NCI-H1105 (cell line): ENCODE measurements around the gene FCHO2.
A peak's percentile ranks its signal among the peaks of the same experiment; 100 is the strongest.
"Not testable (repeated sequence)": the region's sequence is repeated elsewhere in the genome, so short reads cannot be mapped to it uniquely, and the experiment has no call there.

Experiments used
- DNase-seq: peaks from one replicate; lab custom pipeline; 2025; lab: John Stamatoyannopoulos, UW

The FCHO2 gene, protein sequence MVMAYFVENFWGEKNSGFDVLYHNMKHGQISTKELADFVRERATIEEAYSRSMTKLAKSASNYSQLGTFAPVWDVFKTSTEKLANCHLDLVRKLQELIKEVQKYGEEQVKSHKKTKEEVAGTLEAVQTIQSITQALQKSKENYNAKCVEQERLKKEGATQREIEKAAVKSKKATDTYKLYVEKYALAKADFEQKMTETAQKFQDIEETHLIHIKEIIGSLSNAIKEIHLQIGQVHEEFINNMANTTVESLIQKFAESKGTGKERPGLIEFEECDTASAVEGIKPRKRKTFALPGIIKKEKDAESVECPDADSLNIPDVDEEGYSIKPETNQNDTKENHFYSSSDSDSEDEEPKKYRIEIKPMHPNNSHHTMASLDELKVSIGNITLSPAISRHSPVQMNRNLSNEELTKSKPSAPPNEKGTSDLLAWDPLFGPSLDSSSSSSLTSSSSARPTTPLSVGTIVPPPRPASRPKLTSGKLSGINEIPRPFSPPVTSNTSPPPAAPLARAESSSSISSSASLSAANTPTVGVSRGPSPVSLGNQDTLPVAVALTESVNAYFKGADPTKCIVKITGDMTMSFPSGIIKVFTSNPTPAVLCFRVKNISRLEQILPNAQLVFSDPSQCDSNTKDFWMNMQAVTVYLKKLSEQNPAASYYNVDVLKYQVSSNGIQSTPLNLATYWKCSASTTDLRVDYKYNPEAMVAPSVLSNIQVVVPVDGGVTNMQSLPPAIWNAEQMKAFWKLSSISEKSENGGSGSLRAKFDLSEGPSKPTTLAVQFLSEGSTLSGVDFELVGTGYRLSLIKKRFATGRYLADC

DNA sequence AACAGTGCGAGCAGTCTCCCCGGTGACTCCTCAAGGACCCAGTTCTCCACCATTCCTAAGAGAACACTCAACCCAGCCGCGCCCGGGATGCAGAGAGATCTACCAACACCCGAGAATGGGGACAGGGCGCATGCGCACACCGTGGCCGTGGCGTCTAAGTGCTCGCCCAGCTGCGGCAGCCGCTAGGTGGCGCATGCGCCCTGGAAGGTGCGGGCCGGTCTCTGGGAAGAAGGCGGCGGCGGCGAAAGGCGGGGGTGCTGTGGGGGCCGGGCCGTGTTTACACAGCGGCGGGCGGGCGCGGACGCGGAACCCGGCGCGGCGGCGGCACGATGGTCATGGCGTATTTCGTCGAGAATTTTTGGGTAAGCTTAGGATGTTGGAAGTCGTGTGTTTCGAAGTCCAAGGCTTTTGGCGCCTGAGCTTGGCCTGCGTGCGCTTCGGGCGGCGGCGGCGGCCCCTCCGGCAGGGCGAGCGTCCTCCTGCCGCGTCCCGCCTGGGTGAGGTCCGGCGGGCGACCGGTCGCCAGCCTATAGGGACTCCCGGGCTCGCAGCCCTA is at the start of gene FCHO2:
Gene FCHO2 (plus strand): TSS at position 274 of the 556 bp plus-strand sequence. CDS start 56 bp downstream, at position 330.
- peak; percentile 81 for DNase-seq

DNA sequence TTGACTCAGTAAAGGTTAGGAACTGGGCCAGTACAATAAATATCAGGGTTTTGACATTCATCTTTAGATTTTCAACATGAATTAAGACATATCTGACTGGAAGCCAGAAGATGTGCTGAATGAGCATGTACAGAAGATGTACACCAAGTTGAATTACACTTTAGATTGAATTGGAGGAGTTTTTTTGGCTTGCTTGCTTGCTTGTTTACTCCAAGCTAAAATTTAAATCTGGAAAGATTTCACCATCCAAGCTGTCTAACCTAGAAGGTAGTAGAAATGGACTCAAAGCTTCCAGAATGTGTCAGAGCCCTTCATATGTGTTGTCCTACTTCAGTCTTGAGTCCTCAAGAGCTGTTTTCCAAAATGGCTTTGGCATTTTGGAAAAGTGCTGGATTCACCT is 49.0 kb upstream of the FCHO2 start:
- no peak for DNase-seq

DNA sequence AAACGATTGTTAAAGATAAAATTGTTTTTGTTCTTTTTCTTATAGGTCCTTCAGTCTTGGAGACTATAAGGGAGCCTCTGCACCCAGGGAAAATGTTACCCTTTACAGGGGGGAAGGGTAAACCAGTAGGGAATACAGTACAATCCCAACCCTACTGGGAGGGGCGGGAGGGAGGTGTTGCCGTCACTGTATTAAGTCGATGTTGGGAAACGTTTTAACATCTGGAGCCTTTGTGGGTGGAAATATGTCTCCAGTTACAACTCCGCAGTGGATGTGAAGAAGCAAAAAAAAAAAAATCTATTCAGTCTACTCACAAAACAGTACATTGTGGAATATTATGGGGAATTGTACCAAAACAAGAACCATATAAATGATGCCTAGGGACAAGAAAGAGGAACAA is 47.2 kb upstream of the FCHO2 start:
- no peak for DNase-seq

DNA sequence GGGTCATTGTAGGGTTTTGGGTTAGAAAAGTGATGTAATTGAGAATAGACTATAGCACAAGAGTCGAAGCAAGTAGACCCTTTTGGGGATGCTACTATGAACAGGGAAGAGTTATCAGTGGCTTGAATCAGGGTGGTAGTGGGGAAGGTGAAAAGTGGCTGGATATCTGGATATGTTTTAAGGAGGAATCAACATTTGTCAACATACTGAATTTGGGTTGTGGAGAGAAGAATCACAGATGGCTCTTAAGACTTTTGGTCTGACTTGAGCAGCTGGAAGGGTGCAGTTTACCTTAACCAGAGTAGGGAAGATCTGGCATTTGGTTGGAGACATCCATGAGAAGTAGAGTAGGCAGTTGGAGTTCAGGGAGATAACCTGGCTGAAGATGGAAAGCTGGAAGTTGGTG is 38.5 kb upstream of the FCHO2 start:
- DNase-seq, result no peak

DNA sequence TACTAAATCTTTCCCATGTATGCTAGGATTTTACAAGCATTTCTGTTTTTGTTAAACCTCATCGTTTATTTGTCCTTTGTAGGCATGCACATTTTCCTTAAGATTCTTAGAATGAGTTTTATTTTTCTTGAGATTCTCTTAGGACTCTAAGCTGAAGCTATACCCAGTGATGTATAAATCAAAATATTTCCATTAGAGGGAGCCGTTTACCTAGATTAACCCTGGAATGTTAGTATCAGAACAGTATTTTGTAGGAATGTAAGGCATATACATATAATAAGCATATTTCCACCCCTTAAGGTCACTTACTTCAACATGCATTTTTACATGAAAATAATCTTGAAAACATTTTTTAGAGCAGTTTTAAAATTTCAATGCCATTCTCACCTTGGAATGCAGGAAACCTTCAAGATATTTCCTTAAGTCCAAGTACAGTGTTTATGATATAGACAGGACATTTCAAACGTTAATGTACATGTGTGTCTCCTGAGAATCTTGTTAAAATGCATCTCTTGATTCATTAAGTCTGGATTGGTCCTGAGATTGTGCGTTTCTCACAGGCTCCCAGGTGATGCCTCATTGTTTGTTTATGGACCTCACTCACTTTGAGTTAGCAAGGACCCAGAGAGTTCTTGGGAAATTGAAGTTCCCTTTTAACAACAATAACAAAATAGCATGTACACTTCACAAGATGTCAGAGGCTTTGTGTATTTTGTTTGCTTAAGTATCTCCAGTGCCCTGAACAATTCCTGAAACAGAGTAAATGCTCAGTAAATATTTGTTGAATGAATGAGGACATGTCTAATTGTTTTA is 34.9 kb upstream of the FCHO2 start:
- DNase-seq, result no peak

DNA sequence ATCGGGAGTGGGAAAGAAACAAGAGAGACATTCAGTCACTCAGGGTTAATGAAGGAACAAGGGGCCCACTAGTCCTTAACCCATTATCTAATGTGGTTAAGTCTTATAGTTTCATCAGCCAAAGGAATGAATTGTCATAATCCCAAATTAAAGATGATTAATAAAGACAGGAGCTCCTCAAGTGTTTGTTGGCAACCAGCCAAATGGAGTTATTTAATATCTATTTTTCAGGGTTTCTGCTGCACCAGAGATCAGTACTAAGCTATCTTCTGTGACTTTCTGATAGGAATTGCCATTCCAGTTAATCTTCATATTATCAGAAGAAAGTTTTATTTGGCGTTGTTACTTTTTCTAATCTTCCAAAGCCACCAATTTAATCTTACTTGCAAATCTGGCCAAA is 34.0 kb upstream of the FCHO2 start:
- no peak for DNase-seq

DNA sequence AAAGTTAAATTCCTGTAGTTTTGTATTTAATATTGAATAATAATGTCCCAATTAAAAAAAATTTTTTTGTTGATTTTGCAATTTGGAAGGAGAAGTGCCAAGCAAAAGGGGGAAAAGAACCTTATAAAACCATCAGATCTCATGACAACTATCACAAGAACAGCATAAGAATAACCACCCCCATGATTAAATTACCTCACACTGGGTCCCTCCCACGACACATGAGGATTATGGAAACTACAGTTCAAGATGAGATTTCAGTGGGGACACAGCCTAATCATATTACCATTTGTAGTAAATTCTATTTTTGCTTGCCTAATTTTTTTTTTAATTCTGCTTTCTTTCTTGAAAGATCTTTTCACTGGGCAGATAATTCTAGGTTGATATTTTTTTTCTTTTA is 33.4 kb upstream of the FCHO2 start:
- no peak for DNase-seq

DNA sequence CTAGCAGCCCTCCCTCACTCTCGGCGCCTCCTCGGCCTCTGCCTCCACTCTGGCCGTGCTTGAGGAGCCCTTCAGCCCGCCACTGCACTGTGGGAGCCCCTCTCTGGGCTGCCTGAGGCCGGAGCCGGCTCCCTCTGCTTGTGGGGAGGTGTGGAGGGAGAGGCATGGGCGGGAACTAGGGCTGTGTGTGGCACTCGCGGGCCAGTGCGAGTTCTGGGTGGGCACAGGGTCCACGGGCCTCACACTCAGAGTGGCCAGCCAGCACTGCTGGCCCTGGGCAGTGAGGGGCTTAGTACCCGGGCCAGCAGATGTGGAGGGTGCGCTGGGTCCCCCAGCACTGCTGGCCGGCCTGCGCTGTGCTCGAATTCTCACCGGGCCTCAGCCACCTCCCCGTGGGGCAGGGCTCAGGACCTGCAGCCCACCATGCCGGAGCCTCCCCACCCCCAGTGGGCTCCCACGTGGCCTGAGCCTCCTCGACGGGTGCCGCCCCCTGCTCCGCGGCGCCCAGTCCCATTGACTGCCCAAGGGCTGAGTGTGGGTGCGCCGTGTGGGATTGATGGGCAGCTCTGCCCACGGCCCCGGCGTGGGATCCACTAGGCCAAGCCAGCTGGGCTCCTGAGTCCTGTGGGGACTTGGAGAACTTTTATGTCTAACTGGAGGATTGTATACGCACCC is 30.4 kb upstream of the FCHO2 start:
- DNase-seq, result no peak

DNA sequence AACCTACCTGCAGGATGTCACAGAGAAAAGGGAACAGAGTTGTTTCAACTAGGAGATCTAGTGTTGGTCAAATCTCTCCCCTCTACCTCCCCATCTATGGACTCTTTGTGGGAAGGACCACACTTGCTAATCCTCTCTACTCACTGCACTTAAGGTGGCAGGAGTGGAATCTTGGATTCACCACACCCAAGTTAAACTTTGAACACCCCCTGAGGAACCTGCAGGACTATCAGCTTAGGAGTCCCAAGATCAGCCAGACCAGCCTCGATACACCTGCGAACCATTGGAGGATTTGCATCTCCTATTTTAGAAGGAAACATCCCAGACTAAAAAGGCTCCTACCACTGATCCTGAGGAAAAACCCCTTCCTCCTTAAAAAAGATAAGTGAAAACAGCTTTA is 23.2 kb upstream of the FCHO2 start:
- DNase-seq, result not testable (repeated sequence)

DNA sequence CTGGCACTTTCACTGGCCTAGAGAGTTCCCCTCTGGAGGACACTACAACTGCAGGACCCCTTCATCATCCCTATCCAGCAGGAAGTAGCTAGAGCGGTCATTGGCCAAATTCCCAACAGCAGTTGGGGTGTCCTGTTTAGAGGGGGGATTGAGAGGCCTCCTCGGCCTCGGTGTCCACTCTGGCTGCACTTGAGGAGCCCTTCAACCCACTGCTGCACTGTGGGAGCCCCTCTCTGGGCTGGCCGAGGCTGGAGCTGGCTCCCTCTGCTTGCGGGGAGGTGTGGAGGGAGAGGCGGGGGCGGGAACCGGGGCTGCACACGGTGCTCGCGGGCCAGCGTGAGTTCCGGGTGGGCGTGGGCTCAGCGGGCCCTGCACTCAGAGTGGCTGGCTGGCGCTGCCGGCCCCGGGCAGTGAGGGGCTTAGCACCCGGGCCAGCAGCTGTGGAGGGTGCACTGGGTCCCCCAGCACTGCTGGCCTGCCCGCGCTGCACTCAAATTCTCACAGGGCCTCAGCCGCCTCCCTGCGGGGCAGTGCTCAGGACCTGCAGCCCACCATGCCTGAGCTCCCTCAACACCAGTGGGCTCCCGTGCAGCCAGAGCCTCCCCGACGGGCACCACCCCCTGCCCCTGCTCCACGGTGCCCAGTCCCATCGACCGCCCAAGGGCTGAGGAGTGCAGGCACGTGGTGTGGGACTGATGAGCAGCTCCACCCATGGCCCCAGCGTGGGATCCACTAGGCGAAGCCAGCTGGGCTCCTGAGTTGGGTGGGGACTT is 20.7 kb upstream of the FCHO2 start:
- DNase-seq, result not testable (repeated sequence)

DNA sequence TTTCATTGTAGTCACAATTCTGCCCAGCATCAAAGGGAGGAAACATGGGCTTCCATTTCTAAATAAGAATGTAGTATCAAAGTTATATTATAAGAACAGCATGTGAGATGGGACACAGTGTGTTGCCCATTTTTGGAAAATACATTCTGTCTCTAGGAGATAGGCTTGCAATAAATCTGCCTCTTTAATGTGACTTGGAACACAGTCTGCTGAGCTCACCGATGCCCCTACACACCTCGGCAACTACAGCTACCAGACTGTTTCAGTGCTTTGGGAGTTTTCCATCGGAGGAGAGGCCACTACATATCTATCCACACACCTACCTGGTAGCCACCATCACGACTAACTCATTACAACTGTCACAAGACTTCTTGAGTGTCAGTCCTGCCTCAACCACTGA is 18.9 kb upstream of the FCHO2 start:
- DNase-seq, result no peak

DNA sequence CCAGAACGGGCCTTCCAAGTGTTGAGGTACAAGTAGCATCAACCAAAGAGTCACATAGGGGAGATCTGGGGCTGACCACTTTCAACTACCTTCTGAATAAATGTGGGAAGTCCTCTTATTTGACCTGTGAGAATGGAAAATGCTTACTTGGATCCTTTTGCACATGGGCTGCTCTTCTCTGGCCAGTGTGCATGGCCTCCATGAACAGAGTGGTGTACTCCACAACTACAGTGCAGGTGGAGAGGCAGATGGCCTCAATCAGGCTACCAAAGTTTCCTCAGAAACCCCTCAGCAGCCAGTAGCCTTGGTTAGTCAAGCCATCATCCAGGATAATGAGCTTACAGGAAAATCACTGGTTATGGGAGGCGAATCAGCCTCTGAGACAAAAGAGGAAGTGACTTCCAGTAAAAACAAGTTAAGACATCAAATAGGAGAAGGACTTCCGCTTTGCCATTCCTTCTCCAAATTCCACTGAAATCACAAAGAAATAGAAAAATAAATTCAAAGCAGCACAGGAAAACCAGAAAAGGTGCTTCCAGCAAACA is 18.3 kb upstream of the FCHO2 start:
- DNase-seq, result no peak

DNA sequence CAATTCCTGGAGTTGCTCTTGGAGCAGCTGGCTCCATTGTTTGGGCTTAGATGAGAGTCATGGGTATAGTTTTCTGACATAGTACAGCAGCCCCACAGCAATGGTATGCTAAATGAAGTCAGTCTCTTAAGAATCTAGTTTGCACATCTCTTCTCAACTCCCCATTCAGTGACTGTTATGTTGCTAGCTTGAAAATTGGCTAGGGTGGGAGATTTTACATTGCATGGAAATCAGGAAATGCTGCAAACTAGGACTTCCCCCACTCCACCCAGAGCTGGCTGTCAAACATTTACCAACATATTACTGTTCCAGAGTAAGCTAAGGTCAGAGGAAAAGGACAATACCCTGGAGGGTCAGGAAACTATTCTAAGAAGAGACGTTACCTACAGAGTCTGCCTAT is 17.6 kb upstream of the FCHO2 start:
- no peak for DNase-seq

DNA sequence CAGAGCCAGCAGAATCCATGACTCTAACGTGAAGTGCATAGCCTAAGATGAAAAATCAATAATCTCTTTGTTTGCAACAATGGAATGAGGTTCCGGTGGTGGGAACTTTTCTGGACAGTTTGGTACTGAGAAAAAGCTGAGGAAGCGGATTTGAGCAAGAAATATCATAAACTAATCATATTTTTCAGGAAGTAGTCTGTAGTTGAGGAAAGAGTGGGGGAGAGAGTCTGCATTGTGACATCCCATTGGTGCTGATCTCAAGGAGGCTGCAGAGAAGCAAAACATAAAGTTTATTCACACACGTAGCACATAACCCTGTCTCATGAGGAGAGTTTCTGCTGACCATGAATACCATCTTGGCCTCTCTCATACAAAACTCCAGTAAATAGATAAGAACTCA is 15.8 kb upstream of the FCHO2 start:
- no peak for DNase-seq

DNA sequence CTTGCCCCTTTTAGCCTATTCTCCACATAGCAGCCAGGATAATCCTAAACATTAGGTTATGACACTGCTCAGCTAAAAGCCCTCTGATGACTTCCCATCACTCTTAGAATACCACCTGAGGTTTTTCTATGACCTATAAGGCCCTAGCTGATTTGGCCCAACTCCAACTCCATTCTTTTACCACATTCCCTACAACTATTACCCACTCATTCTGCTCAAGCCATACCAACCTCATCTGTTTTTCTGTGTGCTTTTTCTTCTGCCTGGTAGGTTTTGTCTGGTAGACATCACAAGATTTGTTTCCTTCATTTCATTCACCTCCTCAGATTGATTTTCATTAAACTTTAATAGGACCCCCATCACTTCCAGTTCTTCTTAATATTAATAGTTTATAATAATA is 12.5 kb upstream of the FCHO2 start:
- DNase-seq, result no peak

DNA sequence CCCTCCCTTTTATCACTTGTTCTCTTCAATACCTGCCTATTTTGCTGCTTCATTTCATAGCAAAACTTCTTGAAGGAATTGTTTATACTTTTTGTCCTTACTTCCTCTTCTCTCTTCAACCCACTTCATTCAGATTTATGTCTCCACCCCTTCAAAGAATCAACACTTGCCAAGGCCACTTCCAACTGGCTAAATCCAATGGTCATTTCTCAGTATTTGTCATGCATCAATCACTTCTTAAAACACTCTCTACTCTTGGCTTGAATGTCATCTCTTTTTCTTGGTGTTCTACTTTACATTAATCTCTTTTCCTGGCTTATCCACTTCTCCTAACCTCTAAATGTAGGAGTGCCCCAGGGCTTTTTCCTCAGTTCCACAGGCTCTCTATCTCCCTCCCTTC is 8.3 kb upstream of the FCHO2 start:
- DNase-seq, result no peak

DNA sequence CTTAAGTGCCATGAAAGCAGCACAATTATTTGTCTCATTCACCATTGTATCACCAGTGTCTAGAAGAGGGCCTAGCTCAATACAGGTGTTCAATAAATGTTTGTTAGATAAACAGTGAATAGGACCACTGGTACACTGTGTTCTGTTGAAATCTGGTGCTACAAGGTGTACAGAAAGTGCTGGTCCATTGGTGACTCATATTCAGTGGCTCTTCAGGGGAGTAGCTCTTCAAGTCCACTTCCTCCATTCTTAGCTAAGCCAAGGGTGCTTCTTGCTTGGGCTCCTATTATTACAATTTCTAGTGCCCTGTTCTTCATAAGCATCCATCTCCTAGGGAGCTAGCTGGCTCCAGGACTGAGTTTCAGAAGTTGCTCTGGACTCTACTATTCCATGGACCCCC is 6.4 kb upstream of the FCHO2 start:
- no peak for DNase-seq

DNA sequence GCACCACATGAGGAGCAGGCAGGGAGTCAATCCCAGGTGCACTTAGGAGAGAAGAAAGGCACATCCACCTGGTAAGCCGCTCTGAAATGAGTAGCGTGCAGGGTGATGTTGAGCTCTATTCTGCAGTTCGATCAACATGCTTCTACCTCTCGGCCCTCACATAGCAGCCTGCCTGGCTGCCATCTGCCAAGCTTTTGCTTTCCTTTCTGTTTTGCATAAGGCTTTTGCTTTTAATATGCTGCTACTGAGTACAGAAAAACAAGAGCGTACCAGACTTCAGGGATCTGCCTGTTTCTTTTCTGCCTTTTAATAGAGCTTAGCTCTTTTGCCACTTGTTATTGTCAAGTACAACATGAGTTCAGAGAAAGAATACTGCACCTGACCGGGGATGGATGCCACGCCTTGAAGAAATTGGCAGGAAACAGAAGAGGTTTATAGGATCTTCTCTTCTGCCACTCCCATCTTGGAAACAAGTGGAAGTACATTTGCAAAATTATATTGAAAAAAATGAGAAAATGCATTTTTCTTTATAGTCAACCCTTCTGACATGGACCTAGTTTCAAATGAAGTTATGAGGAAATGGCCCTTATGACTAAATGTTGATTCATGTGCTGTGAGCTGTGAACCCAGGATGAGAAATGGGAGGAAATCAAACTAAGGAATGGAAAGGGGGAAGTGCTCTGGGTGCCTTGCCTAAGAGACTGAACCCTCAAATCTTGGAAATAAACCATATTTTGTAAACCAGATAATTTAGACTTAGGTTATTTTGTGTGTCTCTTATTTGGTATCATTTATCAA is 4.0 kb upstream of the FCHO2 start:
- no peak for DNase-seq

DNA sequence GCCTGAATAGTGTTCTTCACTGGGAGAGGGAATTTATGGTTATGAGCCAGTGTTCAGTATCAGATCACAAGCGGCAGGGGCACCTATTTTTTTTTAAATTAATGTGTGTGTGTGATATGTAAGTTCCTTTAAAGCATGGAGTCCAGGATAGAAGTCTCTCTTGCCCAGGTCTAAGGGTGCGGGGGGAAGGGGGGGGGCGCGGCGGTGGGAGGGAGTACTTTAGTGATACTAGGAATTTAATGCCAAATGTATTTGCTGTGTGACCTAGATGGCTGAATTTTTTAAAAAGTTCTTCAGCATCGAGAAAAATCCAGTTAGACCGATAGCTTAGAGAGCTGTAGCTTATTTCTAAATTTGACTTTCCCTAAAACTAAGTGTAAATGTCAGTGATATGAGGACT is 1.5 kb upstream of the FCHO2 start:
- DNase-seq, result no peak
